GM18858 (cell line): Measurements from ENCODE around the gene GULP1.
"Not testable (repeated sequence)": the region's sequence is repeated elsewhere in the genome, so short reads cannot be mapped to it uniquely, and the experiment has no call there.

Experiments used
- ATAC-seq: cut with Tn5 transposase; IDR thresholded peaks from one replicate; pipeline ENCODE4 v1.9.1; 2021; ENCODE audit not compliant: unreplicated experiment

GULP1 gene

GRCh38 chr2:188292348-188293239, 920 bp downstream of the GULP1 start:
- ATAC-seq: no peak

- ATAC-seq: no peak
Measured at GRCh38 chr2:188293601-188294351, 2.1 kb downstream of the GULP1 start.

- ATAC-seq: no peak
Measured at GRCh38 chr2:188294352-188294926, 2.8 kb downstream of the GULP1 start.

- ATAC-seq: no peak
Measured at GRCh38 chr2:188295067-188295685, 3.5 kb downstream of the GULP1 start.

GRCh38 chr2:188297978-188298377, 6.3 kb downstream of the GULP1 start:
- no peak for ATAC-seq

- ATAC-seq: not testable (repeated sequence)
Measured at GRCh38 chr2:188298937-188299371, 7.3 kb downstream of the GULP1 start.

GRCh38 chr2:188303363-188304031, 11.8 kb downstream of the GULP1 start:
- ATAC-seq: no peak

- ATAC-seq: no peak
Measured at GRCh38 chr2:188305271-188305670, 13.6 kb downstream of the GULP1 start.

- no peak for ATAC-seq
Measured at GRCh38 chr2:188306271-188306670, 14.6 kb downstream of the GULP1 start.

GRCh38 chr2:188307850-188308283, 16.2 kb downstream of the GULP1 start:
- ATAC-seq: no peak

GRCh38 chr2:188308483-188308882, 16.8 kb downstream of the GULP1 start:
- ATAC-seq: no peak

- ATAC-seq: no peak
Measured at GRCh38 chr2:188309364-188309763, 17.7 kb downstream of the GULP1 start.

- ATAC-seq: no peak
Measured at GRCh38 chr2:188314314-188315054, 22.8 kb downstream of the GULP1 start.

GRCh38 chr2:188315750-188316149, 24.1 kb downstream of the GULP1 start:
- ATAC-seq: no peak

- no peak for ATAC-seq
Measured at GRCh38 chr2:188316342-188316741, 24.7 kb downstream of the GULP1 start.

GRCh38 chr2:188316791-188317423, 25.2 kb downstream of the GULP1 start:
- ATAC-seq: no peak

GRCh38 chr2:188318161-188318749, 26.6 kb downstream of the GULP1 start:
- ATAC-seq: no peak

- no peak for ATAC-seq
Measured at GRCh38 chr2:188319838-188320237, 28.2 kb downstream of the GULP1 start.

GRCh38 chr2:188320861-188321260, 29.2 kb downstream of the GULP1 start:
- no peak for ATAC-seq
